Psoas muscle (tissue), 8 donors: Measurements from ENCODE around the gene TADA3. TPM values are rescaled to one million over a fixed set of nuclear protein-coding genes. Genes with fewer than 3 reads are reported as not detected.

Source experiments
- ATAC-seq, 4 donors: fragments of 200-7000 bp; cut with Tn5 transposase; one replicate each; pipeline ENCODE4 v1.9.1; 2020; ENCODE audit warnings: moderate library complexity in 3 of 4, mild to moderate bottlenecking in 2 of 4
- DNase-seq, 2 donors: peaks; one replicate each; pipeline ENCODE4 v3.0.0-alpha.2; 2020
- H3K27ac ChIP-seq: fragments of 200-600 bp; one replicate; pipeline ENCODE4 v1.8.0; 2022
- H3K27me3 ChIP-seq, 3 donors: fragments of 200-600 bp in 1 of 3; one replicate each; pipeline versions ENCODE4 v1.6.1 to v1.8.0; 2013 to 2022; ENCODE audit warnings: low read length in 2 of 3, mild to moderate bottlenecking in 2 of 3, moderate library complexity in 1 of 3; ENCODE audit not compliant: insufficient read depth in 3 of 3
- H3K36me3 ChIP-seq, 2 donors: fragments of 200-600 bp in 1 of 2; one replicate each; pipeline versions ENCODE4 v1.6.1 to v1.8.0; 2013 to 2022; ENCODE audit warnings: low read depth in 1 of 2, mild to moderate bottlenecking in 1 of 2, moderate library complexity in 1 of 2; ENCODE audit not compliant: insufficient read depth in 1 of 2
- H3K4me1 ChIP-seq: fragments of 200-600 bp; one replicate; pipeline ENCODE4 v1.8.0; 2022
- H3K4me3 ChIP-seq: fragments of 200-600 bp; one replicate; pipeline ENCODE4 v1.8.0; 2022; ENCODE audit warnings: mild to moderate bottlenecking
- H3K9me3 ChIP-seq: fragments of 200-600 bp; one replicate; pipeline ENCODE4 v1.8.0; 2022
- WGBS, 3 donors: extraction: QIAGEN DNeasy Blood & Tissue Kit; methylation state at CpG; one replicate each; pipeline versions ENCODE4 v1.1.6 to v1.1.7; 2013; 5-methylcytosine and 5-hydroxymethylcytosine counted together
- intact Hi-C, 2 donors: fragments of 100-400 bp; cut with DNase I; formaldehyde crosslinking; loops; one replicate each; pipeline versions ENCODE4 v1.11.0 to v1.14.2; 2022
- polyA plus RNA-seq, 3 donors: library from polyadenylated mRNA; stranded (reverse); fragments of 200-250 nt; gene quantifications; one replicate each; pipeline ENCODE4 v1.2.3, GENCODE V29; 2013
- total RNA-seq, 4 donors: library from RNA; stranded (reverse); fragmentation: NEBNext Ultra II Directional in 2 of 4; extraction: Animal tissue kit (Norgen Biotek cat#: 25700) in 2 of 4; gene quantifications; one replicate each; pipeline versions ENCODE4 v1.2.1 to v1.2.4, GENCODE V29; 2021 to 2023
- TF ChIP-seq, protein P1 (sequence below): fragments of 200-600 bp; IDR thresholded peaks from one replicate; pipeline ENCODE4 v1.8.0; 2022; ENCODE audit warnings: antibody characterized with exemption
- donor health status: healthy with polysubstance abuse.
- donor health status: DM: no; HTN: no; CAD: no; lungs with moderate emphysema.
- donor health status: Bipolar disorder and iron deficiency.
- donor health status: healthy.
- donor health status: DM: yes; HTN: yes; CAD: no.
- donor health status: DM: no; HTN: no; CAD: no.
- donor health status: DM: no; HTN: no; CAD: no.
- donor health status: DM: yes; HTN: yes; CAD: no.

TADA3 gene
- total and polyA plus RNA-seq, 7 donors, result 42.2 to 75.7 (median 43.3) TPM

DNA sequence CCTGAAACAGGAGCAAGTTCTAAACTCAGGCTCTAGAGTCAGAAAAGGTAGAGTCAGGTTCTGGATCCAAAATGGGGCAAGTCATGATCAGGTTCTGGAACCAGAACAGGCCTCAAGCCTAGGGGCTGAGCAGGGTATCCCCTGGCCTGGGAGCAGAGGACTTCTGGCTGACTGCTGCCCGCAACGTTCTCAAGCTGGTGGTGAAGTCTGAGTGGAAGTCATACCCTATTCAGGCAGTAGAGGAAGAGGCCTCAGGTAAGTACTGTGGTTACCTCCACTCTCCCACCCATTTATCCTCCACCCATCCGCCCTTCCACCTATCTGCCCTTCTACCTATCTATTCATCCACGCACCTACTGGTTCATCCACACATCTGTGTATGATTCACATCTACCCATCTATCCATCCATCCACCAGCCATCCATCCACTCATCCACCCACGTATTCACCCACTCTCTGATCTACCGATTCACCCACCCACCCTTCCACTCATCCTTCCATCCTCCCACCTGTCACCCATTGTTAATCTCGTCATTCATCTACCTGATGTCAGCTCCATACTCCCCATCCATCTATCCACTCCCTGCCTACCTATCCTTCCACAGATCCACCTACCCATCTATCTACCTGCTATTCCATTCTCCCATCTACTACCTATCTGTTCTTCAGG lies 26.5 kb upstream of the TADA3 start:
- ATAC-seq (no peak), DNase-seq (no peak)
- Histone ChIP-seq H3K27me3 (no peaks in the 10 kb centered on the region), H3K36me3 (peaks cover 0 to 11% of the 10 kb centered on the region in 2 donors), H3K4me1 (peaks cover 6% of the 10 kb centered on the region), H3K9me3 (no peaks in the 10 kb centered on the region), H3K4me3 (no peak overlapping the region), H3K27ac (no peak overlapping the region)
- WGBS, 3 donors, result 94 to 97% (median 96%) methylated on average over 6 of the region's 7 CpGs
- TF ChIP-seq, protein P1, sequence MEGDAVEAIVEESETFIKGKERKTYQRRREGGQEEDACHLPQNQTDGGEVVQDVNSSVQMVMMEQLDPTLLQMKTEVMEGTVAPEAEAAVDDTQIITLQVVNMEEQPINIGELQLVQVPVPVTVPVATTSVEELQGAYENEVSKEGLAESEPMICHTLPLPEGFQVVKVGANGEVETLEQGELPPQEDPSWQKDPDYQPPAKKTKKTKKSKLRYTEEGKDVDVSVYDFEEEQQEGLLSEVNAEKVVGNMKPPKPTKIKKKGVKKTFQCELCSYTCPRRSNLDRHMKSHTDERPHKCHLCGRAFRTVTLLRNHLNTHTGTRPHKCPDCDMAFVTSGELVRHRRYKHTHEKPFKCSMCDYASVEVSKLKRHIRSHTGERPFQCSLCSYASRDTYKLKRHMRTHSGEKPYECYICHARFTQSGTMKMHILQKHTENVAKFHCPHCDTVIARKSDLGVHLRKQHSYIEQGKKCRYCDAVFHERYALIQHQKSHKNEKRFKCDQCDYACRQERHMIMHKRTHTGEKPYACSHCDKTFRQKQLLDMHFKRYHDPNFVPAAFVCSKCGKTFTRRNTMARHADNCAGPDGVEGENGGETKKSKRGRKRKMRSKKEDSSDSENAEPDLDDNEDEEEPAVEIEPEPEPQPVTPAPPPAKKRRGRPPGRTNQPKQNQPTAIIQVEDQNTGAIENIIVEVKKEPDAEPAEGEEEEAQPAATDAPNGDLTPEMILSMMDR, result no peak
- intact Hi-C loops, result no loop called here

DNA sequence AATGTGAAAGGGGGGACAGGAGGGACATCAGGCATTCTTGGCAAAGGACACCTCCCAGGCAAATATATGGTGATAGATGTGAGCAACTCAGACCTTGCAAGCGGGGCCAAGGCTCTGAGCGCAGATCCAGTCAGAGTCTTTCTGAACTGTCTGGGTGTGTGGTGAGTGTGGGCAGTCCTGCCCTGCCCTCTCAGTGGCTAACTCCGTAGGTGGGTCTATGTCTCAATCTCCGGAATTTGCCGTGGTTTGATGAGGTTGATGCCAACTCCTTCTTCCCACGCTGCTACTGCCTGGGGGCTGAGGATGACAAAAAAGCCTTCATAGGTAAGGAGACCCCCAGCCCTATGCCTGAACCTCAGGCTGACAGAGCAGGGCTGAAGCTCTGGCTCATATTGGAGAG lies 25.2 kb upstream of the TADA3 start:
- no peak for DNase-seq
- Histone ChIP-seq H3K4me3 (no peak overlapping the region), H3K4me1 (peaks cover 6% of the 10 kb centered on the region), H3K27me3 (no peaks in the 10 kb centered on the region), H3K27ac (no peak overlapping the region), H3K9me3 (no peaks in the 10 kb centered on the region), H3K36me3 (peaks cover 0 to 11% of the 10 kb centered on the region in 2 donors)
- TF ChIP-seq, protein P1, result no peak
- 86 to 90% (median 88%) methylated on average over 6 of the region's 6 CpGs for WGBS, 3 donors
- intact Hi-C loops, result no loop called here
- ATAC-seq, result peak in 1 of 4 donors; percentile 14

DNA sequence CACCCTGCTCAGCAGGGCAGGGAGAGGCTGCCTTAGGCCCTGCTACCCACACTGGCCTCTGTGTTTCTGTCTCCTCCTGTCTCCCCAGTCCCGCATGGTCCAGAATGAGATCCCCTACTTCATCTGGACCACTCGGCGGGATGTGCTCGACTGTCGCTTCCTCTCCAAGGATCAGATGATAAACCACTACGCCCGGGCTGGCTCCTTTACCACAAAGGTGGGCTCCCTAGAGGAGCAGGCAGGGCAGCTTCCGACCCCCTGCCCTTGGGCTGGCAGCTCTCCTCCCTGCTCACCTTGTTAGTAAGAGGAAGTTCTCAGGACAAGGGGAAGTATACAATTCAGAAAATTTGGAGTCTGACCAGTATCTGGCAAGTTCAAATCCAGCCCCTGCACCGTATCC lies 23.7 kb upstream of the TADA3 start:
- 87 to 93% (median 89%) methylated on average over 9 of the region's 9 CpGs for WGBS, 3 donors
- DNase-seq, result no peak
- Histone ChIP-seq H3K9me3 (no peaks in the 10 kb centered on the region), H3K27ac (no peak overlapping the region), H3K4me1 (peaks cover 7% of the 10 kb centered on the region), H3K27me3 (no peaks in the 10 kb centered on the region), H3K4me3 (no peak overlapping the region), H3K36me3 (peaks cover 0 to 11% of the 10 kb centered on the region in 2 donors)
- no peak for ATAC-seq
- TF ChIP-seq, protein P1, result no peak
- intact Hi-C loops, result no loop called here

DNA sequence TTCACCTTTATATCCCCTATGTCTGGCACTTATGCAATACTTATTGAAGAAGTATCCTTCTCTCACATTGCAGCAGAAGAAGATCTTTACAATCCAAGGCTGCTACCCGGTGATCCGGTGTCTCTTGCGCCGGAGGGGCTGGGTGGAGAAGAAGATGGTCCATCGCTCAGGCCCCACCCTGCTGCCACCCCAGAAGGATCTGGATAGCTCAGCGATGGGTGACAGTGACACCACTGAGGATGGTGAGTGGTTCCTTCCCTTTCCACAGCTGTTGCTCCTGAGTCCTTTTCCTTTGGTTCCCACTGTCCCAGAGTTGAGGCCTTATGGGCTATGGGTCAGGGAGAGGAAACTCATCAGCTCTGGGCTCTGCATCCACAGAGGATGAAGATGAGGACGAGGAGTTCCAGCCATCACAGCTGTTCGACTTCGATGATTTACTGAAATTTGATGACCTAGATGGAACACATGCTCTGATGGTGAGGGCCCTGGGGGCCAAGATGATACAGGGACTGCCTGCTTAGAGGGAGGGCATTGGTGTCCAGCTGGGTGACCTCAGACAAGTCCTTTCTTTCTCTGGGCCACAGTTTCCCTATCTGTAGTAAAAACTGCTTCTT lies 20.7 kb upstream of the TADA3 start:
- Histone ChIP-seq H3K36me3 (no peaks in the 10 kb centered on the region), H3K27me3 (no peaks in the 10 kb centered on the region), H3K27ac (no peak overlapping the region), H3K4me3 (no peak overlapping the region), H3K9me3 (no peaks in the 10 kb centered on the region), H3K4me1 (peaks cover 23% of the 10 kb centered on the region)
- ATAC-seq, result no peak
- intact Hi-C loops, result no loop called here
- TF ChIP-seq, protein P1, result no peak
- DNase-seq, result no peak
- 76 to 90% (median 80%) methylated on average over 9 of the region's 9 CpGs for WGBS, 3 donors
